Activated CD4-positive, alpha-beta T cell treated with anti-CD3 and anti-CD28 coated beads, Interleukin-2, amount 10 ng/mL, durations not matched to agents 7 days and 5 days (primary cell): ENCODE results near the gene PPP5C. TPM values are rescaled to one million over a fixed set of nuclear protein-coding genes. Genes with fewer than 3 reads are reported as not detected.

Experiments
- CTCF ChIA-PET: fragments of 350-600 bp; sonication (Branson Sonifier 250); formaldehyde crosslinking; loops from one replicate; lab custom pipeline; 2021; ENCODE audit warnings: antibody characterized with exemption; lab: Charles Lee
- POLR2A ChIA-PET: fragments of 350-600 bp; sonication (Branson Sonifier 250); formaldehyde crosslinking; loops from one replicate; lab custom pipeline; 2021; ENCODE audit warnings: antibody characterized with exemption; lab: Charles Lee
- DNase-seq: peaks from one replicate; pipeline ENCODE4 v3.0.0-alpha.2; 2020
- H3K27ac Mint-ChIP-seq: one replicate; pipeline ENCODE4 v1.8.0; 2021; ENCODE audit warnings: mild to moderate bottlenecking, moderate library complexity, mixed read lengths
- H3K27me3 Mint-ChIP-seq: one replicate; pipeline ENCODE4 v1.8.0; 2021; ENCODE audit warnings: mixed read lengths
- H3K36me3 Mint-ChIP-seq: one replicate; pipeline ENCODE4 v1.8.0; 2021; ENCODE audit warnings: low read depth, mixed read lengths
- H3K4me1 Mint-ChIP-seq: one replicate; pipeline ENCODE4 v1.8.0; 2021; ENCODE audit warnings: mixed read lengths
- H3K4me3 Mint-ChIP-seq: one replicate; pipeline ENCODE4 v1.8.0; 2021; ENCODE audit warnings: mild to moderate bottlenecking, moderate library complexity, mixed read lengths
- H3K9me3 Mint-ChIP-seq: one replicate; pipeline ENCODE4 v1.8.0; 2021; ENCODE audit warnings: mixed read lengths
- total RNA-seq, 2 experiments: library from RNA; stranded (reverse); gene quantifications; one replicate each; pipeline ENCODE4 v1.2.3, GENCODE V29; 2021

The PPP5C gene, protein sequence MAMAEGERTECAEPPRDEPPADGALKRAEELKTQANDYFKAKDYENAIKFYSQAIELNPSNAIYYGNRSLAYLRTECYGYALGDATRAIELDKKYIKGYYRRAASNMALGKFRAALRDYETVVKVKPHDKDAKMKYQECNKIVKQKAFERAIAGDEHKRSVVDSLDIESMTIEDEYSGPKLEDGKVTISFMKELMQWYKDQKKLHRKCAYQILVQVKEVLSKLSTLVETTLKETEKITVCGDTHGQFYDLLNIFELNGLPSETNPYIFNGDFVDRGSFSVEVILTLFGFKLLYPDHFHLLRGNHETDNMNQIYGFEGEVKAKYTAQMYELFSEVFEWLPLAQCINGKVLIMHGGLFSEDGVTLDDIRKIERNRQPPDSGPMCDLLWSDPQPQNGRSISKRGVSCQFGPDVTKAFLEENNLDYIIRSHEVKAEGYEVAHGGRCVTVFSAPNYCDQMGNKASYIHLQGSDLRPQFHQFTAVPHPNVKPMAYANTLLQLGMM
- 100 to 1,000 TPM; 101 to 102 TPM for total RNA-seq

DNA sequence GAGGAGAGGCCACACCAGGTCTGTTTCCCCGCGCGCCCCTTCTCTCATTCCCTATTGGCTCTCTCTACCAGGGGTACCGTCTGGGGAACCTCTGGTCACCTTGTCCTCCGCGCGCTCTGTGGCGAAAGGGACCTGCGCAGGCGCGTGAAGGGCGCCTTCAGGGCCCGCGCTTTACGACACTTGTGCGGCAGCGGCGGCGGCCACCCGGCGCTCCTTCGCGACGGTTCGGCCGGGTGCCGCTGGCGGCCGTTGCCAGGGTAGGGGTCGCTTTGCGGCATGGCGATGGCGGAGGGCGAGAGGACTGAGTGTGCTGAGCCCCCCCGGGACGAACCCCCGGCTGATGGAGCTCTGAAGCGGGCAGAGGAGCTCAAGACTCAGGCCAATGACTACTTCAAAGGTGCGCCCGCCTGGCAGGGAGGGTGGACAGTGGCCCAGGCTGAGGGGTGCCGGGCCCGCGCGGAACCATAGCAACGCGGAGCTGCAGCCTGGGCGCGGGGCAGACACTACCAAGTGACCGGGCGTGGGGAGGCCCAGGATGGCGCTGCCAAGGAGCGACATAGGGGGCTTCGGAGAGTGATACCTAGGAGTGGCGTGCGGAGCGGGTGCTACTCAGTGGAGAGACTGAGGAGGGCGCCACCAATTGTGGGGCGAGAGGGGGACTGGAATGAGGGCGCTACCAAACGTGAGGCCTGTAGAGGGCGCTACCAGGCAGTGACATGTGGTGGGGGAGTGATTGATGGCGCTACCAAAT is at the start of gene PPP5C:
TSS of gene PPP5C (plus strand) at position 267 of the 751 bp plus-strand sequence. CDS start at position 277, 10 bp downstream.
- Mint-ChIP-seq H3K4me1 (peaks cover 59% of the 10 kb centered on the region), H3K27ac (peak within 1 kb of the TSS; percentile 92), H3K36me3 (peaks cover 28% of the 10 kb centered on the region), H3K27me3 (peaks cover 3% of the 10 kb centered on the region), H3K9me3 (no peaks in the 10 kb centered on the region), H3K4me3 (peak within 1 kb of the TSS; percentile 96)
- DNase-seq: peak; percentile 87
- ChIA-PET POLR2A (no interaction called here), CTCF (interaction anchor here (0.5 to 1.7 kb wide), 17 partner anchors 9 to 286 kb away, joined by 3 to 7 read pairs (median 3); no protein-coding TSS in a partner anchor)

DNA sequence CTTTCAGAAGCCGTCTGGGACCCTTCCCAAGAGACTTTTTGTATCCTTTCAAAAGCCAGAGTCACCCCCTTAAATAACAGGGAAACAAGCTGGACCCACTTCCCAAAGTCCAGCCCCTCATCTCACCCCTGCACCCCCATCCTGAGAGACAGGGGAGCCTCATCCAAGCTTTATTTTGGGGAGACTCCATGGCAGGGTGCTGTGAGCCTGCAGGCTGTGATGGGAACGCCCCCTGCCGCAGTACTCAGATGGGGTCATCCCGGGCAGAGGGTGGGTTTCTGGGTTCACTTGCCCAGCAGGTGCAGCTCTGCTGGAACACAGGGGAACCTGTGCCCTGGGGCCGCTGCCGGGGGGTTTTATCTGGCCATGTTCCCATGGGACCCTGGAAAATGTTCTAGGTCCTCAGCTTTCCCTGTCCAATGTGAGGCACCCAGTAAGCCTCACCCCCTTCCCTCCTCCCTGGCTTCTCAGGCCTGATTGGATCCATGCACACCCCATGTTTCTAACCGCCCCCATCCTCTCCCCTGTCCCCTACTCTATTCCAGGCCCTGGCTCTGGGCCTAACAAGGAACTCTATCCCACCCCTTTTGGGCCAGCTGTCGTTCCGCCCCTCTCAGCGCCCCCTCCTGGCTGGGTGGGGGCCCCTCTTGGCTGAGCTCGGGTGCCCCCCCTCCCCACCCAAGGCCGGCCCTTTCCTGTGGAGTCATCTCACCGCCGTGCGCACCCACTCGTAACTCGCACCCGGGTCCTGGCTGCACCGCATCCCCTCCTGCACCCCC is 49.0 kb upstream of the PPP5C start:
- Mint-ChIP-seq H3K27me3 (peaks cover 25% of the 10 kb centered on the region), H3K4me1 (no peaks in the 10 kb centered on the region), H3K27ac (no peak overlapping the region), H3K4me3 (no peak overlapping the region), H3K36me3 (no peaks in the 10 kb centered on the region), H3K9me3 (no peaks in the 10 kb centered on the region)
- no peak for DNase-seq
- ChIA-PET CTCF (no interaction called here), POLR2A (no interaction called here)

DNA sequence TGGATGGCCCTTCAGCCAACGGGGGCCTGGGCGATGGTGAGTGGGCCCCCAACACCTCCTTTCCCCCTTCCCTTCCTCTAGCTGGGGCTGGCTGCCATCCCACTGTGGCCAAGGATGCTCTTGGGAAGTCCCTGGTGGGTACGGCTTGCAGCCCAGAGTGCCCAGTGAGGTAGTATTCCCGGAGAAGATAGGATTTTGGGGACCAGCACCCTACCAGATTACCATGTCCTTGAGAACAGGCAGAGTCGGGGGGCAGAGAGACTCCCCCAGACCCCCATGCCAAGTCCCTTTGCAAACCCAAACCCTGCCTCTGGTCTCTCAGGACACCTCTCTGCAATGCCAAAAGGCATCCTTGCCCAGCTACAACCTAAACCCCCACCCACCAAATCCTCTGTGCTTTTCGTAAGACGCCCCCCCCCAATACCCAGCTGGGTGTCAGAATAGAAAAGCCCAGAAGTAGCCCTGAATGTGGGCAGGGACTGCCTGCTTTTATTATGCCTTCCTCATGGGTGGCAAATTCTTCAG is 48.3 kb upstream of the PPP5C start:
- no peak for DNase-seq
- H3K36me3 Mint-ChIP-seq: no peaks in the 10 kb centered on the region
- CTCF ChIA-PET: no interaction called here
- peaks cover 25% of the 10 kb centered on the region for H3K27me3 Mint-ChIP-seq
- H3K4me3 Mint-ChIP-seq: no peak overlapping the region
- H3K4me1 Mint-ChIP-seq: no peaks in the 10 kb centered on the region
- POLR2A ChIA-PET: no interaction called here
- no peaks in the 10 kb centered on the region for H3K9me3 Mint-ChIP-seq
- H3K27ac Mint-ChIP-seq: no peak overlapping the region

DNA sequence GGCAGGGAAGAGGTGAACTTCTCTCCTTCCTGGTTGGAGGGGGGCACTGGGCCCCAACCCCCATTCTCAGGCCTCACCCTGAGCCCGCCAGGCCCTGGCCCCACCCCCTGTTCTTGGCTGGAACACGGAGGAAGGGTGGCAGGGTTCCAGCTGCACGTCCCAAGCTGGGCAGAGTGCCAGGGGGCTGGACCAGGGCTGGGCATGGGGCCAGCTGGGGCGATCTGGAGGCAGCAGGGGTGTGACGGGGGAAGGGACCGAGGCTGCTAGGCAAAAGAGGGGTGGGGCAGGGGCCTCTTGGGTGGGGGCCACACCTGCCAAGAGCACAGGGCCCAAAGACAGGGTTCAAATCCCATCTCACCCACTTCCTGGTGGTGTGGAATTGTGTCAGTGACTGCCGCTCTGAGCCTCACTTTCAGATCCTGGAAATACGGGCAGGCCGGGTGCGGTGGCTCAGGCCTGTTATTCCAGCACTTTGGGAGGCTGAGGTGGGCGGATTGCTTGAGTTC is 47.8 kb upstream of the PPP5C start:
- no peaks in the 10 kb centered on the region for H3K36me3 Mint-ChIP-seq
- H3K4me1 Mint-ChIP-seq: no peaks in the 10 kb centered on the region
- H3K27ac Mint-ChIP-seq: no peak overlapping the region
- ChIA-PET POLR2A (no interaction called here), CTCF (no interaction called here)
- no peaks in the 10 kb centered on the region for H3K9me3 Mint-ChIP-seq
- no peak for DNase-seq
- no peak overlapping the region for H3K4me3 Mint-ChIP-seq
- peaks cover 25% of the 10 kb centered on the region for H3K27me3 Mint-ChIP-seq

DNA sequence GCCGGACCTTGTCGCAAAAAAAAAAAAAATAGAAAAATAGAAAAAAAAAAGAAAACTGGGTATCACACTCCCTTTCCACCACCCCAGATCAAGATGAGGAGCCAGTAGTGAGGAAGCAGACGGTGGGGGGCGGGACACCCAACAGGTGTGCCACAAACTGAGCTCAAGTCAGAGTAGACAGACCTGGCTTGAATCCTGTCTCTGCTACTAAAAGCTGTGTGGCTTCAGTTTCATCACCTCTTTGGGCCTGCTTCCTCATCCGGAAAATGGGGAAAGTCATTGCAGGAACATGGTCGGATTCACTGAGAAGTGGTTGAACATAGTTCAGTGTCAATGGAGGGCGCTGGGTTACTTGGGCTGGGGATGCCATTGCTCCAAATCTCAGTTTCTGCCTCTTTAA is 47.2 kb upstream of the PPP5C start:
- H3K36me3 Mint-ChIP-seq: no peaks in the 10 kb centered on the region
- H3K4me1 Mint-ChIP-seq: no peaks in the 10 kb centered on the region
- no peak for DNase-seq
- peaks cover 2% of the 10 kb centered on the region for H3K9me3 Mint-ChIP-seq
- H3K4me3 Mint-ChIP-seq: no peak overlapping the region
- H3K27ac Mint-ChIP-seq: no peak overlapping the region
- ChIA-PET POLR2A (no interaction called here), CTCF (interaction anchor here (1.0 kb wide), 1 partner anchor 158 kb away, joined by 3 read pairs; no protein-coding TSS in a partner anchor)
- H3K27me3 Mint-ChIP-seq: peaks cover 23% of the 10 kb centered on the region

DNA sequence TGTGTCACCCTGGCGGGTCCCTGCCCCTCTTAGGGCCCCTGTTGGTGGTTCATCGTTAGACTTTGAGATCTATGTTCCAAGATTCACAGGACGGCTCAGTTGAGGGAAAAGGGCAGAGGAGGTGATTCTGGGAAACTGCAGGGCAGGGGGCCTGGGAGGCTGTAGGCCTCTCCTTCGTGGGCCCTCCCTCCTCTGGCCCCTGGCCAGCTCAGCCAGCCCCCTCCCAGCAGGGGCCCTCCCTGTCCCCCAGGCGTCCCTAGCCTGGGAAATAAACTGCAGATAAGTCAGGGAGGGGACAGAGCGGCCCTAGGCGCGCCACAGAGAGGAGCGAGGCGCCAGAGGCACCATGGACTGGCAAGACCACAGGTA is 43.6 kb upstream of the PPP5C start:
- no peaks in the 10 kb centered on the region for H3K36me3 Mint-ChIP-seq
- no peaks in the 10 kb centered on the region for H3K4me1 Mint-ChIP-seq
- POLR2A ChIA-PET: no interaction called here
- H3K27me3 Mint-ChIP-seq: peaks cover 5% of the 10 kb centered on the region
- H3K9me3 Mint-ChIP-seq: peaks cover 12% of the 10 kb centered on the region
- CTCF ChIA-PET: no interaction called here
- no peak overlapping the region for H3K27ac Mint-ChIP-seq
- no peak for DNase-seq
- H3K4me3 Mint-ChIP-seq: no peak overlapping the region

DNA sequence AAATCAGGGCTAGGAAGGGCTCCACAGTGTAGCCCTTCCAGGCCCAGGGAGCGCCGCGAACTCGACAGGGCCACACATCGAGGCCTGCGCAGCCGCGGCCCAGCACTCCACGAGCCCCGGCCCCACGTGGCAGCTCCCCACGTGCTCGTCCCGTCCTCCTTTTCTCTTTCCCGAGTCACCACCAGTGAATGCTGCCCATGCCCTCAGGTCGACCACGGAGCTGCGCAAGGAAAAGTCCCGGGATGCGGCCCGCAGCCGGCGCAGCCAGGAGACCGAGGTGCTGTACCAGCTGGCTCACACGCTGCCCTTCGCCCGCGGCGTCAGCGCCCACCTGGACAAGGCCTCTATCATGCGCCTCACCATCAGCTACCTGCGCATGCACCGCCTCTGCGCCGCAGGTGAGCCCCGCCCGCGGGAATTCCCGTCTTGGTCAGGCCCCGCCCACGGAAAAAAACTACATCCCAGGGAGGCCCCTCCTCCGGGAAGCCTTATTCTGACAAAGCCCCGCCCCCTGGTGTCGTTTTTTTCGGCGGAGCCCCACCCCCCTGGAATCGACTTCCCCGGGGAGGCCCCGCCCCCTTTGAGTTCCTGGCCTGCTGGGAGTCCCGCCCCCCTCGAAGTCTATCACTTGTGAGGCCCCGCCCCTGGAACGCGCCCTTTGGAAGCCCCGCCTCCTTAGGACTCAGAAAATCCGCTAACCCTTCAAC is 43.0 kb upstream of the PPP5C start:
- no peak overlapping the region for H3K27ac Mint-ChIP-seq
- CTCF ChIA-PET: no interaction called here
- POLR2A ChIA-PET: no interaction called here
- H3K27me3 Mint-ChIP-seq: peaks cover 5% of the 10 kb centered on the region
- no peak overlapping the region for H3K4me3 Mint-ChIP-seq
- no peaks in the 10 kb centered on the region for H3K4me1 Mint-ChIP-seq
- peaks cover 12% of the 10 kb centered on the region for H3K9me3 Mint-ChIP-seq
- no peak for DNase-seq
- no peaks in the 10 kb centered on the region for H3K36me3 Mint-ChIP-seq

DNA sequence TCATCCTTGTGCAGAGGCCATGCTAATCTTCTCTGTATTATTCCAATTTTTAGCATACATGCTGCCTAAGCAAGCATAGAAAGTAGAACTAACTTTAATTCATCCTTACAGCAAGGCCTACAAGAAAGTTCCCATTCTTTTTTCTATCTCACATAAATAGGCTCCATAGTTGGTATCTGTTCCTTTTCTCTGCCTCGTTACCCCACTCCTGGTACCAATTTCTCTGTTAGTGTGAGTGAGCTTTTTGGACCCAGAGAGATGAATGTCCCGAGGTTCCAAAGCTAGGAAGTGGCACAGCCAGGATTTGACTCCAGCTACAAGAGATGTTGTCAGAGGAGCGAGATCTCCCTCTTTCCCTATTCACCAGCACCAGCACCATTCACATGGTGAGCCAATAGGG is 40.4 kb upstream of the PPP5C start:
- ChIA-PET CTCF (no interaction called here), POLR2A (no interaction called here)
- Mint-ChIP-seq H3K27ac (no peak overlapping the region), H3K27me3 (no peaks in the 10 kb centered on the region), H3K4me1 (no peaks in the 10 kb centered on the region), H3K4me3 (no peak overlapping the region), H3K36me3 (no peaks in the 10 kb centered on the region), H3K9me3 (peaks cover 12% of the 10 kb centered on the region)
- no peak for DNase-seq

DNA sequence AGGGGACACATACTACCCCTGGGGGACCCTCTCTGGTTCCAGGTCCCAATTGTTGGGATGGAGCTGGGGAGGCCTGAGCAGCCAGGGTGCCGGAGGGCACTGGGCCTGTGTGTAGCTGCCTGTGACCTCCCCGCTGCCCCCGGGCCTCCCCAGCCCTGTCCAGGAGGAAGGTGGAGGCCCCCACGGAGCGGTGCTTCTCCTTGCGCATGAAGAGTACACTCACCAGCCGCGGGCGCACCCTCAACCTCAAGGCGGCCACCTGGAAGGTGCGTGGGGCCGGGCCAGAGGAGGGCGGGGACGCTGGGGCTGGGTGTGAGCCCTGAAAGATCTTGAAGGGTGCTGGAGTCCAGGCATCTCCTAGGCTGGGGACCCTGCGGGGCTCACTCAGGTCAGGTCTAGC is 38.4 kb upstream of the PPP5C start:
- H3K9me3 Mint-ChIP-seq: peaks cover 12% of the 10 kb centered on the region
- no peak overlapping the region for H3K4me3 Mint-ChIP-seq
- no peaks in the 10 kb centered on the region for H3K36me3 Mint-ChIP-seq
- DNase-seq: no peak
- POLR2A ChIA-PET: no interaction called here
- H3K4me1 Mint-ChIP-seq: no peaks in the 10 kb centered on the region
- CTCF ChIA-PET: no interaction called here
- no peak overlapping the region for H3K27ac Mint-ChIP-seq
- H3K27me3 Mint-ChIP-seq: no peaks in the 10 kb centered on the region

DNA sequence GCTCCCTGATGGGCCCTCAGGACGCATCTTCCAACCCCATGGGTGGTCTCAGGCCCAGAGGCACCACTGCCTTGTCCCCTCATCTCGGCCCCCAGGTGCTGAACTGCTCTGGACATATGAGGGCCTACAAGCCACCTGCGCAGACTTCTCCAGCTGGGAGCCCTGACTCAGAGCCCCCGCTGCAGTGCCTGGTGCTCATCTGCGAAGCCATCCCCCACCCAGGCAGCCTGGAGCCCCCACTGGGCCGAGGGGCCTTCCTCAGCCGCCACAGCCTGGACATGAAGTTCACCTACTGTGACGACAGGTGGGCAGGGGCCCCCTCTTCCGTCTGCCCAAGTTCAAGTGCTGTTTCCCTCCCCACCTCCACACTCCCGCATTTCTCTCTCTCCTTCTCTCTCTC is 37.8 kb upstream of the PPP5C start:
- H3K27me3 Mint-ChIP-seq: no peaks in the 10 kb centered on the region

DNA sequence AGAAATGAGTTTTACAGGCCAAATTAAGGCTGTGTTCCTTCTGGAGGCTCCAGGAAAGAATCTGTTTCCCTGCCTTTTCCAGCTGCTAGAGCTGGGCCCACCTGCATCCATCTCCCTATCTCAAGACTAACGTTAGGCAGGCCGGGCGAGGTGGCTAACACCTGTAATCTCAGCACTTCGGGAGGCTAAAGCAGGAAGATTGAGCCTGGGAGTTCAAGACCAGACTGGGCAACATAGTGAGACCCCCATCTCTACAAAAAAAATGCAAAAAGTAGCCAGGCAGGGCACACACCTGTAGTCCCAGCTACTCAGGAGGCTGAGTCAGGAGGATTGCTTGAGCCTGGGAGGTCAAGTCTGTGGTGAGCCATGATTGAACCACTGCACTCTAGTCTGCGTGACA is 35.4 kb upstream of the PPP5C start:
- Mint-ChIP-seq H3K27me3 (no peaks in the 10 kb centered on the region), H3K27ac (no peak overlapping the region), H3K36me3 (no peaks in the 10 kb centered on the region), H3K9me3 (peaks cover 2% of the 10 kb centered on the region), H3K4me1 (no peaks in the 10 kb centered on the region), H3K4me3 (no peak overlapping the region)
- no peak for DNase-seq
- POLR2A ChIA-PET: no interaction called here
- CTCF ChIA-PET: no interaction called here

More for the DNA sequence above, 37.8 kb upstream of the PPP5C start:
- DNase-seq: no peak
- Mint-ChIP-seq H3K36me3 (no peaks in the 10 kb centered on the region), H3K27ac (no peak overlapping the region), H3K9me3 (peaks cover 12% of the 10 kb centered on the region), H3K4me1 (no peaks in the 10 kb centered on the region), H3K4me3 (no peak overlapping the region)
- CTCF ChIA-PET: no interaction called here
- POLR2A ChIA-PET: no interaction called here
